AG04450 (cell line): Measurements from ENCODE around the gene SLC22A5. TPM values are rescaled to one million over a fixed set of nuclear protein-coding genes. Genes with fewer than 3 reads are reported as not detected.

ENCODE experiments used
- CTCF ChIA-PET: fragments of 300-600, 350-600 bp; formaldehyde crosslinking; extraction: SDS; loops from one replicate; lab custom pipeline; 2022; ENCODE audit warnings: antibody characterized with exemption, inconsistent platforms; lab: Charles Lee
- POLR2A ChIA-PET: fragments of 350-600 bp; formaldehyde crosslinking; extraction: SDS; loops from one replicate; lab custom pipeline; 2021; ENCODE audit warnings: antibody characterized with exemption, inconsistent platforms; lab: Yijun Ruan, JAX
- DNase-seq: peaks from one replicate; pipeline ENCODE4 v3.0.0-alpha.2; 2011; ENCODE audit warnings: low read depth, low spot score
- H3K27ac ChIP-seq: one replicate; pipeline ENCODE4 v1.5.1; 2012; ENCODE audit warnings: low read depth, low read length, control low read depth
- H3K27me3 ChIP-seq: one replicate; pipeline ENCODE4 v1.6.0; 2012; ENCODE audit warnings: low read length; ENCODE audit not compliant: control insufficient read depth, insufficient read depth
- H3K4me3 ChIP-seq: 2 replicates; pipeline ENCODE4 v1.5.1; 2011; ENCODE audit warnings: mild to moderate bottlenecking, low read depth, low read length, control low read depth
- H3K9me3 ChIP-seq: 2 replicates; pipeline ENCODE4 v1.5.1; 2012; ENCODE audit warnings: low read length; ENCODE audit not compliant: control insufficient read depth, insufficient read depth
- CTCF ChIP-seq: IDR thresholded peaks from 2 replicates; pipeline ENCODE4 v1.5.1; 2011; ENCODE audit warnings: low read depth, low read length, control low read depth, inconsistent platforms
- polyA plus RNA-seq: library from polyadenylated mRNA; depleted of rRNA; stranded (reverse); fragments of >200 nt; gene quantifications from 2 replicates; pipeline ENCODE4 v1.2.3, GENCODE V29; 2011

The SLC22A5 gene
- polyA plus RNA-seq, 1 experiment, result 6.9 TPM

DNA sequence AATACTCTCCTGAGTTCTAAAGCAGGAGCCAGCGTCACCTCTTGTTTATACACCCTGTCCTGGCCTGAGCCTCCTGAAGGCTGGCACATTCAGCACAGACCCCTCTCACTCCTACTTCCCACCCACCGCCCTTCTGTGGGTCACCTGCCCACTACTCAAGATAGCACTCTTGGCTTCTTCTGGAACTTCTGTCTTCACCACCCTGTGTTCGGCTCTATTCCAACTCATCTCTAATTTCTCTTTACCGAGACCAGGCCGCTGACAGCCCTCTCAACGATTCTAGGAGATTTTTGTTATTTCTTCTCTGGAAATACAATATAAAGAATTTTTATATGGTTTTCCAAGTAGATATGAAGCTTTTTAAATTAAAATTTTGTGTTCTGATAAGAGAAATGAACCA, 63.6 kb downstream of the SLC22A5 start:
- Histone ChIP-seq H3K4me3 (no peak overlapping the region), H3K27ac (no peak overlapping the region), H3K9me3 (no peaks in the 10 kb centered on the region), H3K27me3 (no peaks in the 10 kb centered on the region)
- CTCF ChIA-PET, result interaction anchor here (0.7 to 0.8 kb wide), 2 partner anchors 93 to 370 kb away, joined by 8 read pairs; no protein-coding TSS in a partner anchor
- POLR2A ChIA-PET, result interaction anchor here (0.6 kb wide), 1 partner anchor 39 kb away, joined by 6 read pairs; no protein-coding TSS in a partner anchor
- no peak for TF ChIP-seq CTCF
- DNase-seq, result no peak

DNA sequence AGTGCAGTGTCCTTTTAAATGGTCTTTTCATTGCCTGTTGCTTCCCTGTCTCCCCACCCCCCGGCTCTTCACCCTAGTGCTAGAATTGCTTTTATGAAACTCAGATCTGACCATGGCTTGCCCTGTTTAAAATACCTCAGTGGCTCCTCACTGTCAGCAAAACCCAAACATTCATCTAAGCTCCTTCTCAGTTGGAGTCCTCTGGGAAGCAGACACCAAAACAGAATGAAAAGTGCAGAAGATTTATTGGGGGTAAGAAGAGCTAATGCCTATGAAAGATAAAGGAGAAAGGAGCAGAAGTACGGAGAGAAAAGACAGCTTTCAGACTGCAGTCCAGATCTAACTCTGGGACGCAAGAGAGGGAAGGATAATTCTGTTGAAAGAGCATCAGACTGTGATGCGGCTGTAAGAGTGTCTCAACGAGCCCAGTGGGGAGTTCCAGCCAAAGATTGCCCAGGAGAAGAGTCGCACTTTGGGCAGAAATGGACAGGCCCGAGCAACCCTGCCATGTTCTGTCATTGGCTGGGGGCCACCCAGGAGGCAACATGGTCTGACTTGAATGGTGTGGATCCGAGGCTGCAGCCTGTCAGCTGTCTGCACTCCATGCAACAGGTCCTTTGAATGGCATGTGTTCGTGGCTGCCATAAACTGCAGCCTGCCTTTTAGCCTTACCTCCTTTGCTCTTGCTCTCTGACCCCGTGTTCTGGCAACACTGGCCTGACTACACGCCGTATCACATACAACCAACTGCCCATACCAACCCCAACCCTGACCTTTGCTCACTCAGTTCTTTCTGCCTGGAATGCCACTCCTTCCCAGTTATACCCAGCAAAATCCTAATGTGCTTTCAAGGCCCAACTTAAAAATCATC, 65.1 kb downstream of the SLC22A5 start:
- POLR2A ChIA-PET, result interaction anchor here (0.6 kb wide), 1 partner anchor 9 kb away, joined by 5 read pairs; no protein-coding TSS in a partner anchor
- Histone ChIP-seq H3K9me3 (no peaks in the 10 kb centered on the region), H3K27me3 (no peaks in the 10 kb centered on the region), H3K27ac (peak overlapping the region; percentile 23), H3K4me3 (no peak overlapping the region)
- CTCF ChIA-PET, result interaction anchor here (1.5 kb wide), 1 partner anchor 23 kb away, joined by 4 read pairs; no protein-coding TSS in a partner anchor
- DNase-seq, result no peak
- no peak for TF ChIP-seq CTCF

- Histone ChIP-seq H3K4me3 (no peak overlapping the region), H3K27me3 (no peaks in the 10 kb centered on the region), H3K27ac (no peak overlapping the region), H3K9me3 (no peaks in the 10 kb centered on the region)
- TF ChIP-seq CTCF, result no peak
- ChIA-PET POLR2A (no interaction called here), CTCF (interaction anchor here (1.1 to 1.5 kb wide), 2 partner anchors 24 to 60 kb away, joined by 3 to 4 read pairs; no protein-coding TSS in a partner anchor)
- no peak for DNase-seq
Observed at GRCh38 chr5:132435447-132435846, 65.9 kb downstream of the SLC22A5 start.

DNA sequence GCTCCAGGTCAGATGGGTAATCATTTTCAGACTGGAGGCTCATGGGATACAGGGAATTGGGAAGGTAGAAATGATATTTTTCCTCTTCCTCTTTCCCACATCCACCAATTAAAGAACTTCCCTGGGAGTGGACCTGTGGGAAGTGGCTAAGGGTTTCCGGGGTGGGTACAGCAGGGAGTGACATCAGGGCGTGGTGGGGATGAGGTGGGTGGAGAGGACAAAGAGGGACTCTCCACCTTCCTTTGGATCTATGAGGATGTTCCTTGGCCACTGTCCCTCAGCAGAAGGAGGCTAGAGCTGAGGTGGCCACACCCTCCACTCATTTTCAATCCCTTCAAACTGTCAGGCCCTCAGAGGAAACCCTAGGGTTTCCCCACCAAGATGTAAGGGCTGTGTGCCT, 66.4 kb downstream of the SLC22A5 start:
- CTCF ChIA-PET, result interaction anchor here (1.1 to 1.6 kb wide), 3 partner anchors 9 to 60 kb away, joined by 3 to 4 read pairs (median 4); no protein-coding TSS in a partner anchor
- H3K27me3 ChIP-seq, result no peaks in the 10 kb centered on the region
- no peak for TF ChIP-seq CTCF
- no peak for DNase-seq
- no peak overlapping the region for H3K27ac ChIP-seq
- no peak overlapping the region for H3K4me3 ChIP-seq
- no peaks in the 10 kb centered on the region for H3K9me3 ChIP-seq
- POLR2A ChIA-PET, result no interaction called here

DNA sequence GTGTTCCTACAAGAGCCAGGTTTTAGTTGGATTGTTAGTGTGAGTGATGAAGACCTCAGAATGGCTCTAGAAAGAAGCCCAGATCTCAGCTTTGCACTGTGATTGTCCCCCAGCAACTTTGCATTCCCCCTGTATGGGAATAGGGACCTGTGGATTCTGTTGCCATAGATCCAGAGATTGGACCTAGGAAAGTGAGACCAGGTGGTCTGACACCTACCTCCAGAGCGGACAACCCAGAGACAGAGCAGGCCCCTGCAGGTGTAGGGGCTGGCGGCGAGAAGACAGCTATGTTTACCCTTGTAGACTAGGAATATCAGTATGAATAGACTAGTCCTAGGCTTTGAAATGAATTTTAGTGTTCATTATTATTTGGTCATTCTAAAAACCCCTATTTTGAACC, 67.4 kb downstream of the SLC22A5 start:
- no peak for DNase-seq
- no peaks in the 10 kb centered on the region for H3K27me3 ChIP-seq
- ChIA-PET CTCF (interaction anchor here (1.6 kb wide), 1 partner anchor 10 kb away, joined by 4 read pairs; no protein-coding TSS in a partner anchor), POLR2A (no interaction called here)
- H3K4me3 ChIP-seq, result no peak overlapping the region
- peak overlapping the region; percentile 23 for H3K27ac ChIP-seq
- H3K9me3 ChIP-seq, result no peaks in the 10 kb centered on the region
- no peak for TF ChIP-seq CTCF
